Activated CD4-positive, alpha-beta T cell treated with anti-CD3 and anti-CD28 coated beads, Interleukin-2, Interleukin-6, amounts not matched to agents 100 ng/mL and 50 ng/mL, durations not matched to agents 16 hours and 8 hours (primary cell): ENCODE data around the gene SLC43A1.

Experiments
- DNase-seq: peaks from one replicate; pipeline ENCODE4 v3.0.0-alpha.2; 2020

Gene SLC43A1

DNA sequence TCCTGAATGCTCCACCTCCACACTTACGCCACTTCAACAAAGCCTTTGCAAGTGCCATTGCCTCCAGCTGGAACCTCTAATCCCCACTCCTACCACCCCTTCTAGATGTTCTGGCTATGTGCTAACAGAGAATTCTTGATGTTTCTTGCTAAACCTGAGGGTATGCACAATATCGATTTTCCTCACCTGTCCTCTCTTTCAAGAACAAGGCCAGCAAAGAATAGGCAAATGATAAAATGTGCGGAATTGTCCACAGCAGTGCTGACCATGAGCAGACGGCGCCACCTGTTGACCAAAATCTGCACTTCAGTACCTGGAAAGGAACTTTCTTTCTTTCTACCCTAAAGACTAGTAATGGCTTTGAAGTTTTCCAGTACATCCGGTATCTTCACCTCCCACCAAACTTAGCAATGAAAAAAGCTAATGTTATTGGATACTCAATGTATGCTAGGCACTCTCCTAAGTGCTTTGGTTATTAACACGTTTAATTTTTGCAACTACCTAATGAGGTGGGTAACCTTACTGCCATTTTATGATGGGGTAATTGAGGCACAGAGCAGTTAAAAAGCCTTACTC lies 11.6 kb upstream of the SLC43A1 start:
- DNase-seq = peak; percentile 75

DNA sequence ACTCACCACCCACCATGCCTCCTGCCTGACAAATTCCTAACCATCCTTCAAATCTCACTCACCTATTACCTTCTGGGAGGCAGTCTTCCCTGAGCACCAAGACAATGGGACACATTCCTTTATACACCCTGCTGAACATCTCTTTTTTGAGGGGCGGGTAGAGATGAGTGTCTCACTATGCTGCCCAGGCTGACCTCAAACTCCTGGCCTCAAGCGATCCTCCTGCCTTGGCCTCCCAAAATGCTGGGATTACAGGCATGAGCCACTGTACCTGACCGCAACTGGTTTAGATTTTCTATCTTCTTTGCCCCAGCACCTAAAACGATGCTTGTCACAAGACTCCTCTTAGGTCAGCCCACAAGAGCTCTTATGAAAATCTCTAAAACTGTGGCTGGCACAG lies 7.9 kb upstream of the SLC43A1 start:
- no peak for DNase-seq

DNA sequence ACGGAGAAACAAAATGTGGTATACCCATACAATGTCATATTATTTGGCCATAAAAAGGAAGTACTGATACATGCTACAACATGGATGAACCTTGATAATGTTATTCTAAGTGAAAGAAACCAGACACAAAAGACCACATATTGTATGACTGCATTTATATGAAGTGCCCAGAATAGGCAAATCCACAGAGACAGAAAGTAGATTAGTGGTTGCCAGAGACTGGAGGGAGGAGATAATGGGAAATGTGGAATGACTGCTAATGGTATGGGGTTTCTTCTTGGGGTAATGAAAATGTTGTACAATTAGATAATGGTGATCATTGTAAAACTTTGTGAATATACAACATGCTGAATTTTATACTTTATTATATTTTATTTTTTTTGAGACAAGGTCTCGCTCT lies 5.6 kb upstream of the SLC43A1 start:
- DNase-seq = no peak

DNA sequence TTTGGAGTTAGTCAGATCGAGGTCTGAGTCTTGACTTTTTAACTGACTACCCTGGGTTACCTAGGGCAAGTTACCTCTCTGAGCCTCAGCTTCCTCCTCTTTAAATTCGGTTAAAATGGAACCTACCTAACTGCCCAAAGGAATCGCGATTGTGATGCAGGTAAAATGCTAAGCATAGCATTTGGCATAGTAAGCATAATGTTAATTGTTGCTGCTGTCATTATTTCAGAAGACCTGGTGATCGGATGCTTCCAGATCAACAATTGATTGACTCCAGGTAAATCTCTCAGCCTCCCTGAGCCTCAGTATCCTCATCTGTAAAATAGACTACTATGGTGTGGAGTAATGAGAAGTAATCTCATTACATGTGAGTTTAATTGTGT lies 550 bp upstream of the SLC43A1 start:
- no peak for DNase-seq

DNA sequence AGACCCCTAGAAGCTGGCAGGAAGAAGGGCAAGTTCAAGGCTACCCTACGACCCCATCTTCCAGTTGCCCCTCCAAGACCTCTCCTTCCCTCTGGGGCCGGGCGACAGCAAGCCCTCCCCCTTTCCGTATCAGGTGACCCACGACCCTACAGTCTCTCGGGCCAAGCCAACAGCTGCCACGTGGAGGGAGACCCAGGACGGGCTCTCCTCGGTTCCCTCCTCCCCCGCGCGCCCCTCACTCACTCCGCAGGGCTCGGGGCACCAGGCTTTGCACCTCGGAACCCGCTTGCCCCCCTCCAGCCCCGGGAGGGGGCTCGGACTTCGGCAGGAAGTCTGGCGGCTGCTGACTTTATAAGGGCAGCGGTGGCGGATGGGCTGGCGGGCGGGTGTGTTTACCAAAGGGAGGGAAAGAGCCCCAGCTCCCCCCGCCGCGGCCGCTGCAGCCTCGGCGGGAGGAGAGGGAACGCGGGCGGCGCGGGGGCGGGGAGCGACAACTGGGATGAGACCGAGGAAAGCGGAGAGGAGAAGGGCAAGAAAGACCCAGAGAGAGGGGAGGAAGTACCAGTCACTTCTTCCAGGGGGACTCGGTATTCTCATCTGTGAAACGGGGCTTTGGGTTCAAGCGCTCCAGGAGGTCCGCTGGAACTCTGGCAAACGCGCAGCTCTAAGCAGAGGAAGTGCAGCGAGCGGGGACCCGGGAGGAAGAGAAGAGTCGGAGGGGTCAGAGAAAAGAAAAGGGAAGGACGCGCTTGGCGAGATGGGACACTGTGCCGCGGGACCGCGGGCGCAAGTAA lies 767 bp downstream of the SLC43A1 start:
- peak; percentile 66 for DNase-seq

DNA sequence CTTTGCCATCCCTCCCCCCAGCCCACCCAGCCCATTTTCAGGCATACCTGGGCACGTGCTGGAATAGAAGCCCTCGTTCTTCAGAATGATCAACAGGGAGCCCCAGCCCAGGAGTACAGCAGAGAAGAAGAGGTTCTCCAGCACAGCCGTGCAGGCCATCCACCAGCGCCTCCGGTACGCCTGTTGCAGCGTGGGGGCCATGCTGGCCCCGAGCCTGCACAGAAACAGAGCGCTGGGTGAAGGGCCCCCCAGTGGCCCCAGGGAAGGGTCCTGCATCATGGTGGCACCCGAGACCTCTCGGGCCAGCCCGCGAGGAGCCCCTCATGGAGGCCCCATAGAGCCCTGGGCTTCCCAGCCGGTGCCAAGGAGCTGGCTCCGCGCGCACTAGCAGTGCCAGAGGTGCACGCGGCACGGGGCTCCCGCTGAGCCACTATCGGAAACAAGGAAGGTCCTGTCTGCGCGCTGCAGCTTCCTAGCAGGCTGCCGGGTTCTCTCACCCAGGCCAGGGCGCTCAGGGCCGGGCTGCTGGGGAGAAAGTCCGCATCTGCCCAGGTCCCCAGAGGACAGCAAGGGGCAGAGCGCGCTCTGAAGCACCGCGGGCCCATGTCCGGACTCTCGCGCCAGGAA lies 1.5 kb downstream of the SLC43A1 start:
- DNase-seq = peak; percentile 47

DNA sequence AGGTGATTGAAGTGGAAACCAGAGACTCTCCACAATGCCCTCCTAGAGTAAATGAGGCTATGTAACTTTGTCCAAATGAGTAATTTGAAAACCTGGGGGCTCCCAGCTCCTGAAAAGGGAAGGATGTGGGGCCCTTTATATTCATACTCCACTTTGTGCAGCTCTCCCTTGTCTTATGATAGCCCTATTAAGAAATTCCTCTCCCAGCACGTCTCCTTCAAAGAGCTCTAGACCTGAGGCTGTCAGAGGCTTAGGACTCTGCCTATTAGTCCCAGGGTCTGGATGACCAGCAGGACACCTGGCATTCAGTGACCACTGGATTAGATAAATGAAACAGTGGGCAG lies 2.1 kb downstream of the SLC43A1 start:
- DNase-seq = no peak

DNA sequence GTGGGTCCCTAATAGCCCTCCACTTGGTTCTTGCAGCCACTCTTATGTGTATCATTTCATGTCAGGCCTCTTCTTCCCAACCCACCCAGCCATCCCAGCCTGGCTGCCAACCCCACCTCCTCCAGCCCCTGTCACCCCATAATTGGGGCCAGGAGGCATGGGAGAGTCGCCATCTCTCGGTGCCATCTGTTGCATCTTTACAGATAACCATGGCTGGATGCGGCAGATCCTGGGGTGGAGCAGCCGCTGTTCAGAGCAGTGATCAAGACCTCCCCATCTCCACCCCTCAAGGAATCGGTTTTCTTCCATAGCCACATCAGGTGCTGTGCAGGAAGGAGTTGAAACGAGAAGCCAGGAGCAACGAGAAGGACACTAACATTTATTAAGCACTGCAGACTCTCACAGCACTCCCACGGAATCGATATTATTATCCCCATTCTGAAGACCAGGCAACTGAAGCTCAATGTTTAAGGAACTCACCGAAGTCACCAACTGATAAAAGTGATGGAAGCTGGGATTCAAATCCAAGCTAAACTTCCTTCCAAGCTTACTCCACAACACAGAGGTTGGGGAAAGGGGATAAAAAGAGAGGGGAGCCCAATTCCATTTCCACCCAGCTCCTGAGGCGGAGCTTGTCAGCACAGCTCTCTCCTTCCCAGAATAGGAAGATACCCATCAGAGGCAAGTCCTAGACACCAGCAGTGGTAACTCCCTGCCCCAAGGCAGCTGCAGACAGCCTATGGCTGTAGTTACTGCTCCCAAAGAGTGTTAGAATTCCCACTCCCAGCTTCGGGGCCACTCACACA lies 2.7 kb downstream of the SLC43A1 start:
- no peak for DNase-seq

DNA sequence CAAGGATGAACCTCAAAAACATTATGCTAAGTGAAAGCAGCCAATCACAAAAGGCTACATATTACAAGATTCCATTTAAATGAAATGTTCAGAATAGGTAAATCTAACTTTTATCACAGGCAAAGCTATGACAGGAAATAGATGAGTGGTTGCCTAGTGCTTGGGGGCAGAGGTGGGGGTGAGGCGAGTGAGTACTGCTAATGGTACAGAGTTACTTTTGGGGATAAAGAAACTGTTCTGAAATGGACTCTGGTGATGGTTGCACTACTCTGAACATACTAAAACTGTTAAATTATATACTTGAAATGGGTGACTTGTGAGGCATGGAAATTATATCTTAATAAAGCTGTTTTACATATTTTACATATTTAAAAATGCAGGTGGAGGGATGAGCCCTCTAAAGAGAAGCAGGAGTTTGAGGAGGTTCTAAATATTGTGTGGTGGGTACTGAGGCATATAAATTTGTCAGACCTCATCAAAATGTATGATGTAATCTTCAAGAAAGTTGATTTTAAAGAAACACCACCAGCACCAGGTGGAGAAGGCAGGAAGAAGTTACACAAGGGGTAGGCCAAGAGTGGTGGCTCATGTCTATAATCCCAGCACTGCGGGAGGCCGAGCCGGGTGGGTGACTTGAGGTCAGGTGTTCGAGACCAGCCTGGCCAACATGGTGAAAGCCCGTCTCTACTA lies 3.6 kb downstream of the SLC43A1 start:
- DNase-seq = no peak

DNA sequence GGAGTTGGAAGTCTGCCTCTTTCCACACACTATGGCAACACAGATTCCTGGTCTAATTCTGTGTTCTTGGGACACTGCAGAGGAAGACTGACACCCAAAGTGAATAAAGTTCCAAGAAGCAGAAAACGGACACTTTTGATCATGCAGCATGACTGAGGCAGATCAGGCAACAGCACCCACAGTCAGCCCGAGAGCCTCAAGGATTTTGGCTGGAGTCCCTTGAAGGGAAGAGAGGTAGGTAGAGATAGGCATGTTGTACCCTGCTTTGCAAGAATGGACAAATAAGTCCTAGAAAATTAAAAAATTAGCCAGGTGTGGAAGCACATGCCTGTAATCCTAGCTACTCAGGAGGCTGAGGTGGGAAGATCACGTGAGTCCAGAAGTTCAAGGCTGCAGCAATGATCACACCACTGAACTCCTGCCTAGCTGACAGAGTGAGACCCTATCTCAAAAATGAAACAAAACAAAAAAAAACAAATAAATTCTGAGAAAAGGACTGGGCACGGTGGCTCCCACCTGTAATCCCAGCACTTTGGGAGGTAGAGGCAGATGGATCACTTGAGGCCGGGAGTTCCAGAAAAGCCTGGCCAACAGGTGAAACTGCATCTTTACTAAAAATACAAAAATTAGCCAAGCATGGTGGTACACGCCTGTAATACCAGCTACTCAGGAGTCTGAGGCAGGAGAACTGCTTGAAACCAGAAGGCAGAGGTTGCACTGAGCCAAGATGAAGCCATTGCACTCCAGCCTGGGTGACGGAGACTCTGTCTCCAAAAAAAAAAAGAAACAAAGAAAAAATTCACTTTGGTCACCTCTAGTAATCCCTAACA lies 6.9 kb downstream of the SLC43A1 start:
- no peak for DNase-seq

DNA sequence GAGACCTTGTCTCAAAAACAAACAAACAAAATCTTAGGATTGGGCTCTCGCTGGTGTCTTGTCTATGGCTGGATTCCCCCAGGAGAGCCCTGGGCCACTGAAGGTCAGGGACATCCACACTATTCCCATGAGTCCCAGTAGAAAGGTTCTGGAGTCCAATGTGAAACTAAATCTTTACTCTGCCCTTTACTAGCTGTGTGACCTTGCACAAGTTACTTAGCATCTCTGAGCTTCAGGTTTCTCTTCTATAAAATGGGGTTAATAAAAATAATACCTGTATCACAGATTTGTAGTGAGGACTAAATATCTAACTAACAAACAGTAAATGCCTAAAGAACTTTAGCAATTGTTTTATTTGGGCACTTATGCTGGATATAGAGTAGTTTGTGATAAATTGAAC lies 9.0 kb downstream of the SLC43A1 start:
- DNase-seq = no peak

DNA sequence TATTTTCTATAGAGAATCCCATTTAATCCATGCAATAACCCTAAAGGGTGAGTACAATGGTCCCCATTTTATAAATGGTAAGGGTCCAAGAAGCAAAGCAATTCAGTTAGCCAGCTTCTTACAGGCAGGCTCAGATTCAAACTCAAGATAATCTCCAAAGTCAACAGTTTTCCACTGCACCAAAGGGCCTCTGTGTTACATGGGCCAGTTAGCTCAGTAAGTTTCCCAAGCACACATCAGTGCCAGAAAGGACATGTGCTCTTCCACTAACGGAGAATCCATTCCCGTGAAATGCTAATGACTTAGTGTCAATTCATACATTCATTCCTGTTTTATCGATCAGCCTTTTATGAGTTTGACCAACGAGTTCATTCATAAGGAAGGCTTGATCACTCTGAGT lies 11.0 kb downstream of the SLC43A1 start:
- DNase-seq = no peak

DNA sequence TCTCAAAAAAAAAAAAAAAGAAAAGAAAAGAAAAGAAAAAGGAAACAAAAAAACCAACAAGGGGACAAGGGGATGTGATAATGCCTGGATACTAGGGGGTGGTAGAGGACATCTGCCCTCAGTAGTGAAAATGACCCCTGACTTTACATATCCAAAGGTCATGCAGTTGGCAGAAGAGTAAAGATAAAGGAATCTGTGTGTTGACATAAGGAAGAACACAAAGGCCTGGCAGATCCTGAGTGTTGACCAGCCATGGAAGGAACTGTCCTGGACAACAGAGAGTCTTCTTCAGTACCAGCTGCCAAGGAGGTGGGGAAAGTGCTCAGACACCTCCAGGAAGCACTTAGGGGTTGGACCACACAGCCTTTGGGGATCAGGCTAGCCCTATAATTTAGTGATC lies 12.6 kb downstream of the SLC43A1 start:
- DNase-seq = no peak

DNA sequence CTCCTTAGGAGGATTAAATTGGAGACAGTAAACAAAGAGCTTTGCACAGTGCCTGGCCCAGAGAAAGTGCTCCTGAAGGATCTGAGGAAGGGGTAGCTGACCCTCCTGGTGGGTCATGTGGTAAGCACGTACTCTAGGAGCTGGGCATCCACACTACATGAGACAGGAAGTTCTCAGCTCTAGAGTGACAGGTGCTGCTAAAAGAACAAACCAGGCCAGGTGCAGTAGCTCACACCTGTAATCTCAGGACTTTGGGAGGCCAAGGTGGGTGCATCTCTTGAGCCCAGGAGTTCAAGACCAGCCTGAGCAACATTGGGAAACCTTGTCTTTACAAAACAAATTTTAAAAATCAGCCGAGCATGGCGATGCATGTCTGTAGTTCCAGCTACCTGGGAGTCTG lies 13.1 kb downstream of the SLC43A1 start:
- DNase-seq = no peak

DNA sequence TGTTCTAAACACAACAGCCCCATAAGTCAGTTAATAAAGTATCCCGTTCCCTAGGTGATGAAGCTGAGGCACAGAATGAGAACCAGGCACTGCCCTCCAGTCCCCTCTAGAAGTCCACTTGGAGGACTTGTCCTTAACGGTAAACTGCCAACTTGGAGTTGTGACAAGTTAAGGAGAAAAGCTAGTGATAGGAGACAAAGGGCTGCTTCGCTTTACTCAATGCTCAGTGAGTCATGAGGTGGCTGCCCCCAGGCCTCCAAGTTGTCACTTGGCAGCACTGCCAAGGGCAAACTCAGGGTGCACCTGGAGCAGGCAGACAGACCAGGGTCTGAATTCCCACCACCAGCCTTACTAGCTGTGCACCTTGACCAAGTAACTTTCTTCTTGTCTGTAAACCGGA lies 13.5 kb downstream of the SLC43A1 start:
- DNase-seq = no peak

DNA sequence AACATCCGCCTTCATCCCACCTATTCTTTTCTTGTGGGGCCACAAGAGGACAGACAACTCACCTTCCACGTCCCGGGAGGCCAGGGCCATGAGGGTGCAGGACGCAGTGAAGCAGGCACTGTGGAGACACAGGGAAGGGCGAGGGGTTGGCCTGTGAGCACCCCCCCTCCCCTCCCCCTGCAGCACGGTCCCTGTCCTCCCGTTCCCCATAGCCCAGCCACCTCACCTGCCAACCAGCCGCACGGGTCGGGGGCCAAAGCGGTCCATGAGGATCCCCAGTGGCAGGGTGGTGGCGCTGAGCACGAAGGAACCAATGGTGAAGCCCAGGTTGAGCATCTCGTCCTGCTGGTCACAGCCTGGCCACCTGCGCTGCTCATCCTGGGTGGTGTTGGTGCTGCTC lies 14.6 kb downstream of the SLC43A1 start:
- DNase-seq = no peak

DNA sequence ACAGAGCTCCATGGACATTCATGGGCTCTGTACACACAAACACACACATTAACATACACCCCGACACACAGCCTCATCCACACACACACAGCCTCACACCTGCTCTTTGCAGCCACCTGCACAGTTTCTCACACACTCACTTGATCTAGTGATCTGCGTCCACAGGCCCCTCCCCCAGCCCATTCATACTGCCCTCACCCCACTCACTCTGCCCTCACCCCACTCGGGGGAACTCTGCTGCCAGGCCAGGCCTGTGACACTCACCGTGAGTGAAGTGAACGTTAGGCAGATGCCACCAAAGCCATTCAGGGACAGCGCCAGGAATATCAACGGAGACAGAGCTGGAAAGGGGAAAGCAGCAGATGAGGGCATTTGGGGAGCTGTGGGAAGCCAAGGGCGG lies 15.0 kb downstream of the SLC43A1 start:
- no peak for DNase-seq

DNA sequence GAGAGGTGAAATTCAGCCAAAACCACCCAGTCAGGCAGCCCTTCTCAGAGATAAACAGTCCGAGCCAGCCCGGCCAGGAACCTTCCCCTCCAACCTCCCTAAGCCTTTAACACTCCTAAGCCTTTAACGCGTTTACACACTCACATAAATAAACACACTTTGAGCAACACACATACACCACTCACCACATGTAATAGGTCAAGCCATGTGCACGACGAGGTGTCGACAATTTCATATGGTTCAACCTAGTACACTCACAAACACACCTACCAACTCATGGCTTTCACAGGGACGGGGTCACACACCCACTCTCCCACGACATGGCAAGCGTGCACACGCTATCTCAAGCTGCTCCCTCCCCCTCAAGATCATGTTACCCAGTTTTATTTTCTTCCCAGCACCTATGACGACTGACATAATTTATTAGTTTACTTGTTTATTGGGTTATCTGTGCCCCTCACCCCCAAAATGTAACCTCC lies 15.5 kb downstream of the SLC43A1 start:
- DNase-seq = no peak

DNA sequence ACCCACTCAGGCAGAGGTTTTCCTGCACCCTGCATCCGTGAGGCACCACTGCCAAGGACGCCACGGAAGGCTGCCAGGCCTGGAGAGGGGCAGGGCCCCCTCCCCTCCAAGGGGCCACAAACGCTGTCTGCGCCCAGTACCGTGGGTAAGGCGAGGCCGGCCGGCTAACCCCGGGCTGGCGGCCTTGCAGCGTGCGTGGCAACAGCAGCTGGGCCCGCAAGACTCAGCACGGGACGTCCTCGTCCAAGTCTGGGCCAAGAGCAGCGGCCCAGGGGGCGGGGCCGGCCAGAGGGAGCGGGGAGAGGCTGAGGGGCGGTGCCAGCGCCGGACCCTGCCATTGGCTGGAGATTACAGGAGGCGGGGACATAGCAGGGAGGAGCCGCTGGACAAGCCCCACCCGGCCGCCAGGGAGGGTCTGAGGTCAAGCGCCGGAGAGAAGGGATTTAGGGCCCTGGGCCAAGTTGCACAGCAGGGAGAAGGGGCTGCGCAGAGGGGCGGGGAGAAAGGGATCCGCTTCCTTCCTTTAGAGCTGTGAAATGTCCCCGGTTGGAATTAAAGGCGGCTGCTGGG lies 16.0 kb downstream of the SLC43A1 start:
- DNase-seq = peak; percentile 60

DNA sequence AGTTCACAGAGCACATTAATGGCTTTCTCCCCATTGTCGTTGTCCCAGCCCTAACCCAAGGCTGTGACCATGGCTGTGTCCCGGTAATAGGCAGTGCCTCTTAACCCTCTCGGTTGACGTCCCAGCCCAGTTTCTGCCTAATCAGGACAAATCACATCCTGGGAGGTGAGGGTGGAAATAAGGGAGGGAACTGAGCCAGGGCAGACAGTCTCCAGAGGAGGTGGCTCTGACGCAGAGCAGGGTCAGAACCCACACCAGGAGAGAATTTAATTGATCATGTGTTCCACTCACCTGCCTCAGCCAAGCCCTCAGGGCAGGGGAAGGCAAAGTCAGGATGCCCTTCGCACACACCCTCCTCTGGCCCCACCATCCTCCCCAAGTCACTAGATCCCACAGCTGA lies 17.0 kb downstream of the SLC43A1 start:
- no peak for DNase-seq
